Activated CD4-positive, CD25-positive, alpha-beta regulatory T cell (primary cell): ENCODE data around the gene EMILIN2.
"Not testable (repeated sequence)": the region's sequence is repeated elsewhere in the genome, so short reads cannot be mapped to it uniquely, and the experiment has no call there.

Experiments
- DNase-seq, 4 experiments: peaks; one replicate each; lab custom pipeline; 2025; lab: John Stamatoyannopoulos, UW

The EMILIN2 gene

DNA sequence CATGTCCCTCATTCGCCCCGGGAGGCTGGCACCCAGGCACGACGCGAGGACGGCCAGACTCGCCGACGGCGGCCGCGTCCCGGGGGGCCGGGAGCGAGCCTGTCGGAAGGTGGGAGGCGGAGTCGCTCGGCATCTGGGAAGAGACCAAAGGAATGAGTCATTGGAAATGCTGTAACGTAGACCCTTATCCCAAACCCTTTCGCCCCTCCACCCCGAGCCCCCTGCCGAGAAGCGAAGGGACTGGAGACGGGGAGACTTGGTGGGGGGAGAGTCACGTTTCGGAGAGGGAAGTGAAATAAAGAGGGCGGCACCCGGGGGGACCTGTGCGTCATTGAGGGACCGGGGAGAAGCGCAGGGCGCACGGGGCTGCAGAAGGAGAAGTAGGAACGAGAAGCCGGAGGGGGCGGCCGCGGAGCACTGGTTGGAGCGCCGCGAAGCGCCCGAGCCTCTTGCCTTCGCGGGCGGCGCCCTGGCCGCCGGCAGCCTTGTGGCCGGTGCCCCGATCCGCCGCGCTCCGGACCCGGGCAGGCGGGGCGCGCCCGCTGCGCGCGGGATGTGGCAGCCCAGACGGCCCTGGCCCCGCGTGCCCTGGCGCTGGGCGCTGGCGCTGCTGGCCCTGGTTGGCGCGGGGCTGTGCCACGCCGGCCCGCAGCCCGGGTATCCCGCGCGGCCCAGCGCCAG is at the start of gene EMILIN2:
Gene EMILIN2 (plus strand): TSS at position 371 of the 681 bp plus-strand sequence. CDS start 183 bp downstream, at position 554.
- DNase-seq: no peak

DNA sequence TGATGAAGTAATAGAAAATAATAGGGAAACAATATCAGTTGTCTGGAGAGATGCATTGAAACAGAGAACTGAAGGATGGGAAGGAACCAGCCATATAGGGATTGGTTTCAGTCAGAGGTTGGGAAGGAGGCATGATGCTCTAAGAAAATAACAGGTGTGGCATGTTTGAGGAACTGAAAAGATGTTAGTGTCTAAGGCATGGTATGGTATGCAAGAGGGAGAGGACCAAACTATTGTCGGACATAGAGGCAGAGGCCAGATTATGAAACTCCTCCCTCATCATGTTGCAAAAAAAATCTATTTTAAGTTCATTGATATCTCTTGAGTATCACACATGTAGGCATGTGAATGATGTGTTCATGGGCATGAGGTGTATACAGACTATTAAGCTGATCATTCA is 48.9 kb upstream of the EMILIN2 start:
- DNase-seq: no peak

DNA sequence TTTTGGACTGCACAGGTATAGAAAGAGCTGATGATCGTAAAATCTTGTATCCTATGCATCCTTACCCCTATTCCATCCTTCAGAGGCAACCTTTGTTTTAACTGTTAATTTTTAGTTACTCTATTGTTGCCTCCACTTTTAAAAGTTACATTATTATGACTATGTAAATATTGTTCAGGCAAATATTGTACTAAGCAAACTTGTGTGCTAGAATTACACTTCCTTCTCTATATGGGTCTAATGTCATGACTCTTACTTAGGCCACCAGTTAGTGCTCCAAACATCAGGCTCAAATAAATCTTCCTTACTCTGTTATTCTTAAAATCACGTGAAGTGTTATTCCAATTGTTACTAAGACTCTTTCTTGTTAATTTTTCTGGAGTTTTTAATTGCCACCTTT is 47.4 kb upstream of the EMILIN2 start:
- DNase-seq: no peak

DNA sequence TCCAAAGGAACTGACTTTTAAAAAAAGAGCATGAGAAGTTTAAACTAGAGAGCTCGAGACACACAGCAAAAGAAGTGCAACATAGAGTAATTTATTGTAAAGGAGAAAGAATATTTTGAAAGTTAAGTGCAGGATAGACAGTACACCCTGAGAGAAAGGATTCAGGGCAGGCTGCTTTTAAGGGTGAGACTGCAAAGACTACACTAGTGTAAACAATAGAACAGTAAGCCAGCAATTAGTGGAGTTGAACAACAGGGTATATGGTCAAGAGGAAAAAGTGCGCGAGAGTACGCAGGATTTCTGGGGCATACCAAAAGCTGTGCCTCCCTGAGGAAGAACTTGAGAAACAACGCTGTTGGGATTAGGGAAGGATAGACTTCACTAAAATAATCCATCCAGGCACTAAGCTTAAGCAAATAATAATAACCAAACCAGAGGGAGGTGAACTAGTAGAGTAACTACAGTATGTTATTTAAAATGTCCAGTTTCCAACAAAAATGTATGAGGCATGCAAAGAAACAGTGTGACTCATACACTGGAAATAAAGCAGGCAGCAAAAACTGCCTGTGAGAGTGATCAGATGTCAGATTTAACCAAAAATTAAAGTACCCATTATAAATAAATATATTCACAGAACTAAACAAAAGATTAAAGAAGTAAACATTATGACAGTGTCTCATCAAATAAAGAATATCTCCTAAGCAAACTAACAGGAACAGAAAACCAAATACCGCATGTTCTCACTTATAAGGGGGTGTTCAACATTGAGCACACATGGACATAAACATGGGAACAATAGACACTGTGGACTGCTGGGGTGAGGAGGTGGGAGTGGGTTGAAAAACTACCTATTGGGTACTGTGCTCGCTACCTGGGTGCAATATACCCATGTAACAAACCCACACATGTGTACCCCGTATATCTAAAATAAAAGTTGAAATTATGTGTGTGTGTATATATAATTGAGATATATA is 40.5 kb upstream of the EMILIN2 start:
- DNase-seq: no peak

- not testable (repeated sequence) for DNase-seq
Observed at GRCh38 chr18:2808640-2809039, 38.2 kb upstream of the EMILIN2 start.

GRCh38 chr18:2809666-2810183 is 37.1 kb upstream of the EMILIN2 start:
- DNase-seq: not testable (repeated sequence)

- DNase-seq: no peak
Observed at GRCh38 chr18:2811416-2811815, 35.4 kb upstream of the EMILIN2 start.

- no peak for DNase-seq
Observed at GRCh38 chr18:2814928-2815327, 31.9 kb upstream of the EMILIN2 start.

DNA sequence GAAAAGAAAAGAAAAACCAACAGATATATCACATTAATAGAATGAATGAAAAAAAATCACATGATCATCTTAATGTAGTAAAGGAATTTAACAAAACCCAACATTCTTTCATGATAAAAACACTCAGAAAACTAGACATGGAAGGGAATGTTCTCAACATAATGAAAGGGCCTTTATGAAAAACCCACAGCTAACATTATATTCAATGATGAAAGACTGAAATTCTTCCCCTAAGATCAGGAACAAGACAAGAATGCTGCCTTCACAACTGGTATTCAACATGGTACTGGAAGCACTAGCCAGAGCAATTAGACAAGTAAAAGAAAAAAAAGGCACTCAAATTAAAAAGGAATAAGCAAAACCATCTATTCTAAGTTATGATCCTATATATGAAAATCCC is 28.5 kb upstream of the EMILIN2 start:
- no peak for DNase-seq

DNA sequence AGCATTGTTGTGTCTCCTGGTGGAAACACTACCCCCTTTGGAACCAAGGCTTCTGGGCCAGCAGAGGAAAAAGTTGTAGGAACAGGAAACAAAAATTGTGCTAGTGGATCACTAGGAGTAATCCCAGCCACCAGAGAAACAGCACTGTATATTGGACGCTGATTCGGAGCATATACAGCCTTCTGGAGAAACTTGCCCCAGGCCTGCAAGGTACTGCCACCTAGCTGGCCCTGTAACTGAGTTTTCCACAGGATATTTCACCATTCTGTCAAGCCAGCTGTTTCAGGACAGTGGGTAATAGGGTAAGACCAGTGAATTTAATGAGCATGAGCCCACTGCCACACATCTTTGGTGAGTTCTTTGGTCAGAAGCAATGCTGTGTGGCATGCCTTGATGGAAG is 25.1 kb upstream of the EMILIN2 start:
- no peak for DNase-seq

DNA sequence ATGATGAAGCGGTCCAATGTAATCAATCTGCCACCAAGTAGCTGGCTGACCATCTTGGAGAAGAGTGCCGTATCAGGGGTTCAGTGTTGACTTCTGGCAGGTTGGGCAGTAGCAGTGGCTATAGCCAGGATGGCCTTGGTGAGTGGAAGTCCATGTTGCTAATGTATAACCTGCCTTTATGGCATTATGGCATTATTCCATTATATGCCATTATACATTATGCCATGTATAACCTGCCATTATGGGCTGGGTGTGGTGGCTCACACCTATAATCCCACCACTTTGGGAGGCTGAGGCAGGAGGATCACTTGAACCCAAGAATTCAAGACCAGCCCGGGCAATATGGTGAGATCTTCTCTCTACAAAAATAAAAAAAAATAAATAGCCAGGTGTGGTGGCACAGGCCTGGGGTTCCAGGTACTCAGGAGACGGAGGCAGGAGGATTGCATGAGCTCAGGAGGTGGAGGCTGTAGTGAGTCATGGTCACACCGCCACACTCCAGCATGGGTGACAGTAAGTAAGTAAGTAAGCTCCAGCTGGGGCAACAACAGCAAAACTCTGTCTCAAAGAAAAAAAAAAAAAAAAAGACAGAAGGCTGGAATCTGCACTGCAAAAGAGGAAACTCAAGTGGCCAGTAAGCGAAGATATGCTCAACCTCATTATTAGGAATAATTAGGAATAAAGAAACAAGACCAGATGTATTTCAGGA is 24.4 kb upstream of the EMILIN2 start:
- DNase-seq: no peak

DNA sequence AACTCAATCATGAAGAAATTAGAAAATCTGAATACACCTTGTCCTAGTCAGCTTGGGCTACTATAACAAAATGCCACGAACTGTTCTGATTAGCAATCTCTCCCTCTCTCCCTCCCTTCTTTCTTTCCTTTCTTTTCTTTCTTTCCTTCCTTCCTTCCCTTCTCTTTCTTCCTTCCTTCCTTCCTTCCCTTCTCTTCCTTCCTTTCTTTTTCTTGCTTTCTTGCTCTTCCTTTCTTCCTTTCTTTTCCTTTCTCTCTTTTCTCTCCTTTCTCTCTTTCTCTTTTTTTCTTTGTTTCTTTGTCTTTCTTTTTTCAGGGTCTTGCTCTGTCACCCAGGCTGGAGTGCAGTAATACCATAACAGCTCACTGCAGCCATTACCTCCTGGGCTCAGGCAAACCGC is 23.6 kb upstream of the EMILIN2 start:
- DNase-seq: no peak

- no peak for DNase-seq
Observed at GRCh38 chr18:2823966-2824365, 22.8 kb upstream of the EMILIN2 start.

DNA sequence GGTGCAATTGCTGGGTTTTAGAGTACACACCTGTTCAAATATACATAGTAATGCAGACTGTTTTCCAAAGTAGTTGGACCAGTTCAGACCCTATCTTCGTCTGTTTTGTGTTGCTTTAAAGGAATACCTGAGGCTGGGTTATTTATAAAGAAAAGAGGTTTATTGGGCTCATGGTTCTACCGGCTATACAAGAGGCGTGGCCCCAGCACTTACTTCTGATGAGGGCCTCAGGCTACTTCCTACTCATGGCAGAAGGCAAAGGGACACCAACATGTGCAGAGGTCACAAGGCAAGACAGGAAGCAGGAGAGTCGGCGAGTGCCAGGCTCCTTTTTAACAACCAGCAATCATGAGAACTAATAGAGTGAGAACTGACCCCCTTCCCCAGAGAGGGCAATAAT is 21.9 kb upstream of the EMILIN2 start:
- no peak for DNase-seq

GRCh38 chr18:2825613-2826175 is 21.1 kb upstream of the EMILIN2 start:
- no peak for DNase-seq

- no peak for DNase-seq
Observed at GRCh38 chr18:2826581-2826980, 20.2 kb upstream of the EMILIN2 start.

GRCh38 chr18:2827061-2827460 is 19.7 kb upstream of the EMILIN2 start:
- no peak for DNase-seq

DNA sequence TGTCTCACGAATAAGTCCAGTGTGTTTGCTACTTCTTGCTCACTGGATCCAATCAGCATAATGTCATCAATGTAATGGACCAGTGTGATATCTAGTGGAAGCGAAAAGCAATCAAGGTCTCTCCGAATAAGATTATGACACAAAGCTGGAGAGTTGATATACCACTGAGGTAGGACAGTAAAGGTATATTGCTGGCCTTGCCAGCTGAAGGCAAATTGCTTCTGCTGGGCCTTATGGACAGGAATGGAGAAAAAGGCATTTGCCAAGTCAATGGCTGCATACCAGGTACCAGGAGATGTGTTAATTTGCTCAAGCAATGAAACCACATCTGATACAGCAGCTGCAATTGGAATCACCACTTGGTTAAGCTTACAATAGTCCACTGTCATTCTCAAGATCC is 10.7 kb upstream of the EMILIN2 start:
- DNase-seq: not testable (repeated sequence)

DNA sequence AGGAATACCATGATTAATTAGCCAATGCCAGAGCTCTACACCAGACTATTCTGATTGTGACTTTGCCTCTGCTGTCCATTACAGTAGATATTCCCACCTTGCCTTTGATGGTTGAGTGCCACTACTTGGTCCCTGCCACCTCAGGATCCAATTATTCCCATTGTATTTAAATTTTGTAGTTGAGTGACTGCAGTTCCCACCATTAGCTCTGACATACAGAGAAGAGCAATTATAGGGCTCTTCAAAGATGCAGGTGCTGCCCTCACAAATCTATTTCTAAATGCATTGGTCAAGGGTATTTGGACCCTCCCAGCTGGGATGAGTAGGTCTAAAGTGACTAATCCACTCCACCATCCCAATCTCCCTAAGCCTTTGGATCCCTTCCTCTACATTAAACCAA is 9.5 kb upstream of the EMILIN2 start:
- DNase-seq: not testable (repeated sequence)

- no peak for DNase-seq
Observed at GRCh38 chr18:2839202-2839601, 7.6 kb upstream of the EMILIN2 start.

DNA sequence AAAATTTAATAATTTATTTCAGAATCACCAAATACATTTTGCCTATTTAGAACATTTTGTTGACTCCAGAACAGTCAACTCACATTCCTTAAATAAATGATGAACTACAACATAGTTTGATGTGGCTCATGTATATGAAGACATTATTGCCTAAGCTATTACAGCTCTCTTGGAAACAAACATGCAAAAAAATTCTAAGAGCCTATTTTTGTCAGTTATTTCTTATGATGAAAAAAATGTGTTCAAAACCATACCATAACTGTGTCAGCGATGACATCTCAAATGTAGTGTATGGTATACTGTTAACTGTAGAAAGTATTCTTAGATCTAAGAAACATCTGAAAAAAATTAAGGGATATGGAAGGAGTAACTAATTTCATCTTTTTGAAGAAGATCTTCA is 6.3 kb upstream of the EMILIN2 start:
- DNase-seq: no peak

DNA sequence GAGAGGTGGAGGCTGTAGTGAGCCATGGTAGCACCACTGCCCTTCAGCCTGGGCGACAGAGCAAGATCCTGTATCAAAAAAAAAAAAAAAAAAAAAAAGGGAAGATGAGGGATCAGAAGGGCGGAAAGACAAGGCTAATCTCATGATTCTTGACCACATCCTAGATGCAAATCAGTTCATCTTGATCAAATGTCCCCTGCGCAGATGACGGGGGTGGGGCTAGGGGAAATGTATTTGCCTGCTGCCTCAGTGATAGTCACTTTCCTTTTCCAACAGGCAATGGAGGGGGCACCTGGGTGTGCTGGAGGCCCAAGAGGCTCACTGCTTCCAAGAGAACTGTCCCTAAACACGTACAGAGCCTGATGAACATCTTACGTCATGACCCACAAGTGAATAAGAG is 3.7 kb upstream of the EMILIN2 start:
- no peak for DNase-seq
